Esophagus squamous epithelium (tissue), 4 donors: Measurements from ENCODE around the gene TMEM132D.

Experiments used
- POLR2A ChIP-seq, 4 donors: fragments of 450-650 bp; IDR thresholded peaks; one replicate each; pipeline ENCODE4 v1.6.1; 2017; ENCODE audit warnings: antibody characterized with exemption in 4 of 4, mild to moderate bottlenecking in 4 of 4, moderate library complexity in 3 of 4
- TF ChIP-seq, protein P1 (sequence below), 6 experiments: fragments of 450-650 bp in 4 of 6; fragments of 200-600 bp in 2 of 6; sonication (generic) in 2 of 6; IDR thresholded peaks; one replicate each; pipeline ENCODE4 v1.5.1; 2016 to 2019; ENCODE audit warnings: antibody characterized with exemption in 6 of 6, mild to moderate bottlenecking in 4 of 6, moderate library complexity in 4 of 6

DNA sequence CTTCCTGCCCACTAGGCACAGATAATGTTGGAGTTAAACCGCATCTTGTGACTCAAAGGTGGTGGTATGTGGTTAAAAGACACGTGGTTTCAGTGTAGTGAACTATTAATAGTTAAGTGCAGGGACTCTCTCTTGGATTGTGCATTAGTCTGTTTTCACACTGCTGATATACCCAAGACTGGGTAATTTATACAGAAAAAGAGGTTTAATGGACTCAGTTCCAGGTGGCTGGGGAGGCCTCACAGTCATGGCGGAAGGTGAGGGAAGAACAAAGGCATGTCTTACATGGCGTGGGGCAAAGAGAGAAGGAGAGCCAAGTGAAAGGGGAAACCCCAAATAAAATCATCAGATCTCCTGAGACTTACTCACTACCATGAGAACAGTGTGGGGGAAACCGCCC is 688.3 kb downstream of the TMEM132D start:
- TF ChIP-seq, protein P1, sequence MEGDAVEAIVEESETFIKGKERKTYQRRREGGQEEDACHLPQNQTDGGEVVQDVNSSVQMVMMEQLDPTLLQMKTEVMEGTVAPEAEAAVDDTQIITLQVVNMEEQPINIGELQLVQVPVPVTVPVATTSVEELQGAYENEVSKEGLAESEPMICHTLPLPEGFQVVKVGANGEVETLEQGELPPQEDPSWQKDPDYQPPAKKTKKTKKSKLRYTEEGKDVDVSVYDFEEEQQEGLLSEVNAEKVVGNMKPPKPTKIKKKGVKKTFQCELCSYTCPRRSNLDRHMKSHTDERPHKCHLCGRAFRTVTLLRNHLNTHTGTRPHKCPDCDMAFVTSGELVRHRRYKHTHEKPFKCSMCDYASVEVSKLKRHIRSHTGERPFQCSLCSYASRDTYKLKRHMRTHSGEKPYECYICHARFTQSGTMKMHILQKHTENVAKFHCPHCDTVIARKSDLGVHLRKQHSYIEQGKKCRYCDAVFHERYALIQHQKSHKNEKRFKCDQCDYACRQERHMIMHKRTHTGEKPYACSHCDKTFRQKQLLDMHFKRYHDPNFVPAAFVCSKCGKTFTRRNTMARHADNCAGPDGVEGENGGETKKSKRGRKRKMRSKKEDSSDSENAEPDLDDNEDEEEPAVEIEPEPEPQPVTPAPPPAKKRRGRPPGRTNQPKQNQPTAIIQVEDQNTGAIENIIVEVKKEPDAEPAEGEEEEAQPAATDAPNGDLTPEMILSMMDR (IDR thresholded peaks at IDR 0.05), result no peak
- no peak for TF ChIP-seq POLR2A (IDR thresholded peaks at IDR 0.05)
